Thoracic aorta (tissue), 2 donors: Measurements from ENCODE around the gene SLC35F3. TPM values are rescaled to one million over a fixed set of nuclear protein-coding genes. Genes with fewer than 3 reads are reported as not detected.

Experiments used
- ATAC-seq: fragments of 150-250 bp; one replicate; pipeline ENCODE4 v1.8.0; 2017; ENCODE audit warnings: low read depth; ENCODE audit not compliant: insufficient number of reproducible peaks, low FRiP score
- DNase-seq: peaks from one replicate; pipeline ENCODE4 v3.0.0-alpha.2; 2020; ENCODE audit warnings: low spot score
- H3K27ac ChIP-seq, 2 donors: fragments of 200-600 bp; sonication (generic); 1 replicate in 1 of 2; 2 replicates in 1 of 2; pipeline ENCODE4 v1.5.1; 2016; ENCODE audit warnings: mild to moderate bottlenecking in 2 of 2, moderate library complexity in 2 of 2
- H3K27me3 ChIP-seq: fragments of 200-600 bp; sonication (generic); replicated peaks from 2 replicates; pipeline ENCODE4 v1.6.0; 2016; ENCODE audit warnings: mild to moderate bottlenecking; ENCODE audit not compliant: insufficient read depth
- H3K36me3 ChIP-seq: fragments of 200-600 bp; sonication (generic); one replicate; pipeline ENCODE4 v1.5.1; 2016
- H3K4me1 ChIP-seq, 2 donors: fragments of 200-600 bp; sonication (generic); 1 replicate in 1 of 2; 2 replicates in 1 of 2; pipeline versions ENCODE4 v1.5.1 to v1.6.0; 2016; ENCODE audit warnings: low read depth in 2 of 2, mild to moderate bottlenecking in 1 of 2; ENCODE audit not compliant: control insufficient read depth in 1 of 2
- H3K4me3 ChIP-seq: fragments of 200-600 bp; sonication (generic); 2 replicates; pipeline ENCODE4 v1.5.1; 2016; ENCODE audit warnings: mild to moderate bottlenecking
- H3K9me3 ChIP-seq: fragments of 200-600 bp; sonication (generic); 2 replicates; pipeline ENCODE4 v1.5.1; 2016
- CTCF ChIP-seq: fragments of 200-600 bp; sonication (generic); IDR thresholded peaks from one replicate; pipeline ENCODE4 v1.5.1; 2019; ENCODE audit warnings: antibody characterized with exemption
- total RNA-seq, 2 donors: library from RNA; depleted of rRNA; stranded (reverse); fragments of >200 nt; gene quantifications; one replicate each; pipeline versions ENCODE4 v1.1.0 to v1.2.3, GENCODE V29; 2016

The SLC35F3 gene
- total RNA-seq, 2 donors from 2014 or later, result not detected

GRCh38 chr1:233945979-233946378, 41.5 kb downstream of the SLC35F3 start:
- no peak for TF ChIP-seq CTCF
- no peaks in the 10 kb centered on the region for H3K9me3 ChIP-seq
- H3K27ac ChIP-seq, result no peak overlapping the region
- no peak for DNase-seq
- ATAC-seq, result no peak
- no peaks in the 10 kb centered on the region for H3K36me3 ChIP-seq
- no peak overlapping the region for H3K4me3 ChIP-seq
- H3K4me1 ChIP-seq, result no peaks in the 10 kb centered on the region
- H3K27me3 ChIP-seq, result no peaks in the 10 kb centered on the region

GRCh38 chr1:233946724-233947123, 42.2 kb downstream of the SLC35F3 start:
- H3K27ac ChIP-seq, result no peak overlapping the region
- ATAC-seq (no peak), DNase-seq (no peak)
- no peaks in the 10 kb centered on the region for H3K4me1 ChIP-seq
- H3K27me3 ChIP-seq, result no peaks in the 10 kb centered on the region
- H3K4me3 ChIP-seq, result no peak overlapping the region
- H3K36me3 ChIP-seq, result no peaks in the 10 kb centered on the region
- peaks cover 3% of the 10 kb centered on the region for H3K9me3 ChIP-seq
- no peak for TF ChIP-seq CTCF

GRCh38 chr1:233951804-233952203, 47.3 kb downstream of the SLC35F3 start:
- Histone ChIP-seq H3K36me3 (no peaks in the 10 kb centered on the region), H3K27ac (no peak overlapping the region), H3K27me3 (no peaks in the 10 kb centered on the region), H3K9me3 (peaks cover 15% of the 10 kb centered on the region), H3K4me3 (no peak overlapping the region), H3K4me1 (no peaks in the 10 kb centered on the region)
- no peak for DNase-seq
- ATAC-seq, result no peak
- no peak for TF ChIP-seq CTCF

GRCh38 chr1:233957691-233958090, 53.2 kb downstream of the SLC35F3 start:
- peaks cover 3% of the 10 kb centered on the region for H3K9me3 ChIP-seq
- H3K4me1 ChIP-seq, result no peaks in the 10 kb centered on the region
- H3K27ac ChIP-seq, result no peak overlapping the region
- H3K4me3 ChIP-seq, result no peak overlapping the region
- ATAC-seq, result no peak
- no peaks in the 10 kb centered on the region for H3K27me3 ChIP-seq
- no peak for DNase-seq
- TF ChIP-seq CTCF, result no peak
- H3K36me3 ChIP-seq, result no peaks in the 10 kb centered on the region

- no peaks in the 10 kb centered on the region for H3K4me1 ChIP-seq
- ATAC-seq, result no peak
- no peak for DNase-seq
Observed at GRCh38 chr1:233959102-233959501, 54.6 kb downstream of the SLC35F3 start.

More at GRCh38 chr1:233959102-233959501, 54.6 kb downstream of the SLC35F3 start:
- H3K36me3 ChIP-seq, result no peaks in the 10 kb centered on the region
- H3K4me3 ChIP-seq, result no peak overlapping the region
- no peak for TF ChIP-seq CTCF
- H3K9me3 ChIP-seq, result no peaks in the 10 kb centered on the region
- no peaks in the 10 kb centered on the region for H3K27me3 ChIP-seq
- no peak overlapping the region for H3K27ac ChIP-seq
